Tibial artery (tissue), 4 donors: Measurements from ENCODE around the gene FAM124A.
"Not testable (repeated sequence)": the region's sequence is repeated elsewhere in the genome, so short reads cannot be mapped to it uniquely, and the experiment has no call there.

ENCODE experiments used
- DNase-seq, 2 donors: peaks; one replicate each; pipeline ENCODE4 v3.0.0-alpha.2; 2019
- H3K27ac ChIP-seq, 2 donors: fragments of 200-600 bp; sonication (generic) in 1 of 2; 1 replicate in 1 of 2; 2 replicates in 1 of 2; pipeline ENCODE4 v1.5.1; 2018 to 2019; ENCODE audit warnings: mild to moderate bottlenecking in 1 of 2
- H3K27me3 ChIP-seq, 2 donors: fragments of 200-600 bp; sonication (generic) in 1 of 2; one replicate each; pipeline versions ENCODE4 v1.5.1 to v1.6.0; 2016 to 2019
- H3K36me3 ChIP-seq, 3 donors: fragments of 200-600 bp; sonication (generic) in 2 of 3; one replicate each; pipeline ENCODE4 v1.5.1; 2016 to 2019; ENCODE audit warnings: mild to moderate bottlenecking in 2 of 3
- H3K4me1 ChIP-seq, 4 donors: fragments of 200-600 bp; sonication (generic) in 2 of 4; 1 replicate in 3 of 4; 2 replicates in 1 of 4; pipeline ENCODE4 v1.5.1; 2016 to 2019
- H3K4me3 ChIP-seq, 2 donors: fragments of 200-600 bp; sonication (generic) in 1 of 2; 1 replicate in 1 of 2; 2 replicates in 1 of 2; pipeline ENCODE4 v1.5.1; 2018 to 2019; ENCODE audit warnings: mild to moderate bottlenecking in 2 of 2
- H3K9me3 ChIP-seq, 3 donors: fragments of 200-600 bp; sonication (generic) in 1 of 3; one replicate each; pipeline ENCODE4 v1.5.1; 2016 to 2019
- CTCF ChIP-seq, 2 experiments: fragments of 200-600 bp in 1 of 2; fragments of 450-650 bp in 1 of 2; IDR thresholded peaks; one replicate each; pipeline ENCODE4 v1.5.1; 2017 to 2019; ENCODE audit warnings: antibody characterized with exemption in 2 of 2, mild to moderate bottlenecking in 1 of 2, moderate library complexity in 1 of 2
- intact Hi-C: fragments of 100-400 bp; cut with DNase I; formaldehyde crosslinking; loops from one replicate; pipeline ENCODE4 v1.15.0; 2023; ENCODE audit warnings: low total_unique reads

FAM124A gene

GRCh38 chr13:51286135-51287002 lies 64.2 kb downstream of the FAM124A start:
- H3K27me3 ChIP-seq: no peaks in the 10 kb centered on the region
- H3K27ac ChIP-seq: no peak overlapping the region
- no peaks in the 10 kb centered on the region for H3K36me3 ChIP-seq
- peak; percentile 62 to 84 for DNase-seq
- intact Hi-C loops: loop anchor here (5.0 to 10.0 kb wide), 3 partner anchors 64 to 448 kb away; partner anchors contain the start of gene FAM124A
- TF ChIP-seq CTCF (IDR thresholded peaks at IDR 0.05): peak; percentile 81 to 93
- H3K4me3 ChIP-seq: no peak overlapping the region
- H3K4me1 ChIP-seq: peaks cover 0 to 8% (median 3%) of the 10 kb centered on the region in 4 donors
- no peaks in the 10 kb centered on the region for H3K9me3 ChIP-seq

GRCh38 chr13:51287758-51288157 lies 65.6 kb downstream of the FAM124A start:
- intact Hi-C loops: loop anchor here (5.0 to 10.0 kb wide), 3 partner anchors 65 to 447 kb away; partner anchors contain the start of gene FAM124A
- H3K27me3 ChIP-seq: no peaks in the 10 kb centered on the region
- no peak overlapping the region for H3K4me3 ChIP-seq
- no peak overlapping the region for H3K27ac ChIP-seq
- no peaks in the 10 kb centered on the region for H3K36me3 ChIP-seq
- H3K9me3 ChIP-seq: no peaks in the 10 kb centered on the region
- H3K4me1 ChIP-seq: peaks cover 0 to 22% (median 16%) of the 10 kb centered on the region in 4 donors
- DNase-seq: no peak
- TF ChIP-seq CTCF (IDR thresholded peaks at IDR 0.05): no peak

- H3K9me3 ChIP-seq, H3K4me3 ChIP-seq, H3K36me3 ChIP-seq, DNase-seq, H3K27me3 ChIP-seq, H3K27ac ChIP-seq: not testable (repeated sequence)
- intact Hi-C loops: loop anchor here (5.0 to 10.0 kb wide), 3 partner anchors 66 to 447 kb away; partner anchors contain the start of gene FAM124A
- H3K4me1 ChIP-seq: peaks cover 0 to 26% (median 19%) of the 10 kb centered on the region in 4 donors
These were observed 66.1 kb downstream of the FAM124A start for GRCh38 chr13:51288254-51288653.

- DNase-seq: no peak
- H3K9me3 ChIP-seq: no peaks in the 10 kb centered on the region
- no peaks in the 10 kb centered on the region for H3K27me3 ChIP-seq
- intact Hi-C loops: no loop called here
- peak overlapping the region; percentile 48 to 66 for H3K27ac ChIP-seq
- peaks cover 0 to 26% (median 17%) of the 10 kb centered on the region in 4 donors for H3K4me1 ChIP-seq
- TF ChIP-seq CTCF (IDR thresholded peaks at IDR 0.05): no peak
- H3K36me3 ChIP-seq: no peaks in the 10 kb centered on the region
- no peak overlapping the region for H3K4me3 ChIP-seq
These were observed 69.1 kb downstream of the FAM124A start for GRCh38 chr13:51291341-51291740.

GRCh38 chr13:51292000-51292565 lies 69.9 kb downstream of the FAM124A start:
- Histone ChIP-seq H3K9me3 (no peaks in the 10 kb centered on the region), H3K36me3 (no peaks in the 10 kb centered on the region), H3K4me3 (no peak overlapping the region), H3K27me3 (no peaks in the 10 kb centered on the region), H3K4me1 (peaks cover 0 to 26% (median 17%) of the 10 kb centered on the region in 4 donors), H3K27ac (peak overlapping the region; percentile 48 to 66)
- no peak for TF ChIP-seq CTCF (IDR thresholded peaks at IDR 0.05)
- no peak for DNase-seq
- intact Hi-C loops: no loop called here

GRCh38 chr13:51297556-51297955 lies 75.4 kb downstream of the FAM124A start:
- Histone ChIP-seq H3K27ac (no peak overlapping the region), H3K27me3 (no peaks in the 10 kb centered on the region), H3K4me1 (peaks cover 0 to 6% (median 4%) of the 10 kb centered on the region in 4 donors), H3K36me3 (no peaks in the 10 kb centered on the region), H3K4me3 (no peak overlapping the region), H3K9me3 (no peaks in the 10 kb centered on the region)
- intact Hi-C loops: no loop called here
- no peak for TF ChIP-seq CTCF (IDR thresholded peaks at IDR 0.05)
- no peak for DNase-seq
